Measurements from ENCODE around the gene BLOC1S4.

BLOC1S4 gene

DNA sequence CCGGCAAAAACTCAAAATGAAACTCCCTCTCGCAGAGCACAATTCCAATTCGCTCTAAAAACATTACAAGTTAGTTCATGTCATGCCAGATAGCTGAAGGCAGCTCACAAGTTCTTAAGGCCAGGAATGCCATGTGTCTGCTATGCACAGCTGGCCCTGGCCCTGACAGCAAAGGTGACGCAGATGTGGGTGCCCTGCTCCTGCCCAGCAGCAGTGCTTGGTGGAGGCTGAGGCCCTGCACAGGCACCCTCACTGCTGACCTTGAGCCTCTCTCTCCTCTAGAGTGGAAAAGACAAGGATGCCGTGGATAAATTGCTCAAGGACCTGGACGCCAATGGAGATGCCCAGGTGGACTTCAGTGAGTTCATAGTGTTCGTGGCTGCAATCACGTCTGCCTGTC is 19.4 kb upstream of the BLOC1S4 start:
- Histone ChIP-seq H3K9ac (ENCODE audit: low read length) (no peak overlapping the region), H3K27ac (ENCODE audit: low read depth, low read length) (no peak overlapping the region)

DNA sequence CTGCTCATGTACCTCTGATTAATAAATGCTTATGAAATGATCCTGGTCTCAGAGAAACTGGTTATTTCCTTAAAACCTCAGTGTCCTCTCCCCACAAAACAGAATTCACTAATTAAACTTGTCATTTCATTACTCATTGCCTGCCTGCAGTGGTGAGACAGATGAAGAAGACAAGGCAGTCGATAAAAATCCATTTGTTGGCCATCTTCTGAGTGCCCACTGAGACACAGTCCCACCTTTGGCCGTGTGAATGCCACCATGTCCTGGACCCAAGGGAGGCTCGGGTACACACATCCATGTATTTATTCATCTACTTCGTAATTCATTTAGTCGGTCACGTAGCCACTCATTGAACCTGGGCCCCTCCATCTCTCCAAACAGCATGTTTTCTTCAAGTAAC is 18.8 kb upstream of the BLOC1S4 start:
- no peaks in the 10 kb centered on the region for H3K9me2 ChIP-seq (replicated peaks; ENCODE audit: insufficient read depth, low read length)
- no peak overlapping the region for H3K27ac ChIP-seq (ENCODE audit: low read depth, low read length)
- no peak for TF ChIP-seq EZH2phosphoT487 (conservative IDR thresholded peaks at IDR 0.05; ENCODE audit: low read length)
- TF ChIP-seq, protein P1, sequence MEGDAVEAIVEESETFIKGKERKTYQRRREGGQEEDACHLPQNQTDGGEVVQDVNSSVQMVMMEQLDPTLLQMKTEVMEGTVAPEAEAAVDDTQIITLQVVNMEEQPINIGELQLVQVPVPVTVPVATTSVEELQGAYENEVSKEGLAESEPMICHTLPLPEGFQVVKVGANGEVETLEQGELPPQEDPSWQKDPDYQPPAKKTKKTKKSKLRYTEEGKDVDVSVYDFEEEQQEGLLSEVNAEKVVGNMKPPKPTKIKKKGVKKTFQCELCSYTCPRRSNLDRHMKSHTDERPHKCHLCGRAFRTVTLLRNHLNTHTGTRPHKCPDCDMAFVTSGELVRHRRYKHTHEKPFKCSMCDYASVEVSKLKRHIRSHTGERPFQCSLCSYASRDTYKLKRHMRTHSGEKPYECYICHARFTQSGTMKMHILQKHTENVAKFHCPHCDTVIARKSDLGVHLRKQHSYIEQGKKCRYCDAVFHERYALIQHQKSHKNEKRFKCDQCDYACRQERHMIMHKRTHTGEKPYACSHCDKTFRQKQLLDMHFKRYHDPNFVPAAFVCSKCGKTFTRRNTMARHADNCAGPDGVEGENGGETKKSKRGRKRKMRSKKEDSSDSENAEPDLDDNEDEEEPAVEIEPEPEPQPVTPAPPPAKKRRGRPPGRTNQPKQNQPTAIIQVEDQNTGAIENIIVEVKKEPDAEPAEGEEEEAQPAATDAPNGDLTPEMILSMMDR (IDR thresholded peaks at IDR 0.05; ENCODE audit: insufficient read depth, low read length, poor library complexity, severe bottlenecking), result no peak
- H3K4me3 ChIP-seq (ENCODE audit: insufficient read depth, low read length, poor library complexity, severe bottlenecking), result no peak overlapping the region
- H3K36me3 ChIP-seq (ENCODE audit: low read length), result no peaks in the 10 kb centered on the region
- no peaks in the 10 kb centered on the region for H3K79me2 ChIP-seq (ENCODE audit: insufficient read depth, low read length)
- H4K20me1 ChIP-seq (ENCODE audit: low read depth, low read length), result no peaks in the 10 kb centered on the region
- no peak overlapping the region for H2AFZ ChIP-seq (ENCODE audit: low read depth, low read length, severe bottlenecking)
- no peaks in the 10 kb centered on the region for H3K27me3 ChIP-seq (ENCODE audit: low read length)
- H3K9ac ChIP-seq (ENCODE audit: low read length), result no peak overlapping the region
- no peaks in the 10 kb centered on the region for H3K9me3 ChIP-seq (ENCODE audit: insufficient read depth, low read length)
- H3K4me2 ChIP-seq (ENCODE audit: low read depth, low read length, poor library complexity, severe bottlenecking), result no peak overlapping the region
- no peaks in the 10 kb centered on the region for H3F3A ChIP-seq (ENCODE audit: insufficient read depth)

More for the DNA sequence above, 19.4 kb upstream of the BLOC1S4 start:
- Histone ChIP-seq H3K36me3 (ENCODE audit: low read length) (no peaks in the 10 kb centered on the region), H3F3A (ENCODE audit: insufficient read depth) (no peaks in the 10 kb centered on the region), H3K4me3 (ENCODE audit: insufficient read depth, low read length, poor library complexity, severe bottlenecking) (no peak overlapping the region), H2AFZ (ENCODE audit: low read depth, low read length, severe bottlenecking) (no peak overlapping the region), H4K20me1 (ENCODE audit: low read depth, low read length) (no peaks in the 10 kb centered on the region), H3K79me2 (ENCODE audit: insufficient read depth, low read length) (no peaks in the 10 kb centered on the region), H3K9me2 (replicated peaks; ENCODE audit: insufficient read depth, low read length) (no peaks in the 10 kb centered on the region), H3K9me3 (ENCODE audit: insufficient read depth, low read length) (no peaks in the 10 kb centered on the region), H3K27me3 (ENCODE audit: low read length) (no peaks in the 10 kb centered on the region), H3K4me2 (ENCODE audit: low read depth, low read length, poor library complexity, severe bottlenecking) (no peak overlapping the region)
- no peak for TF ChIP-seq EZH2phosphoT487 (conservative IDR thresholded peaks at IDR 0.05; ENCODE audit: low read length)
- TF ChIP-seq, protein P1 (IDR thresholded peaks at IDR 0.05; ENCODE audit: insufficient read depth, low read length, poor library complexity, severe bottlenecking), result no peak

DNA sequence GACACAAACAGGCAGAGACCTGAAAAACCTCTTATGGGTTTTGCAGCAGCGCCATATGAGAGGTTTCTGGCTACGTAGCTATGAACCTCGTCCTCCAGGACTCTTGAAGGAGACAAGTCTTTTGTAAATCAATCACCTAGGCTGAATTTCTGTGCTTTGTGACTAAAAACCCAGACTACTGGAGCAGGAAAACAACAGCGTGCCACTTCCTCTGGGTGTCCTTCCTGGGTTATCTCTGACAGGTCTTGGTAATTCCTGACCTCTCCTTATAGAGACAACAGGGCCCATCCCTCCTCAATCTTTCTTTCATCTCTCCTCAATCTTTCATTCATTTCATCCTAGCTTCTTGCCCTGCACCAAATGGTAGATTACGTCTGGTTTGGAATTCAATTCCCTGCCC is 16.6 kb upstream of the BLOC1S4 start:
- no peak overlapping the region for H2AFZ ChIP-seq (ENCODE audit: low read depth, low read length, severe bottlenecking)

More for the DNA sequence above, 16.6 kb upstream of the BLOC1S4 start:
- no peaks in the 10 kb centered on the region for H3K27me3 ChIP-seq (ENCODE audit: low read length)
- TF ChIP-seq EZH2phosphoT487 (conservative IDR thresholded peaks at IDR 0.05; ENCODE audit: low read length), result no peak
- TF ChIP-seq, protein P1 (IDR thresholded peaks at IDR 0.05; ENCODE audit: insufficient read depth, low read length, poor library complexity, severe bottlenecking), result no peak
- H4K20me1 ChIP-seq (ENCODE audit: low read depth, low read length), result no peaks in the 10 kb centered on the region
- H3K9me3 ChIP-seq (ENCODE audit: insufficient read depth, low read length), result no peaks in the 10 kb centered on the region
- no peak overlapping the region for H3K9ac ChIP-seq (ENCODE audit: low read length)
- H3K4me2 ChIP-seq (ENCODE audit: low read depth, low read length, poor library complexity, severe bottlenecking), result no peak overlapping the region
- H3K4me3 ChIP-seq (ENCODE audit: insufficient read depth, low read length, poor library complexity, severe bottlenecking), result no peak overlapping the region
- H3K36me3 ChIP-seq (ENCODE audit: low read length), result no peaks in the 10 kb centered on the region
- H3F3A ChIP-seq (ENCODE audit: insufficient read depth), result no peaks in the 10 kb centered on the region
- no peaks in the 10 kb centered on the region for H3K79me2 ChIP-seq (ENCODE audit: insufficient read depth, low read length)
- H3K9me2 ChIP-seq (replicated peaks; ENCODE audit: insufficient read depth, low read length), result no peaks in the 10 kb centered on the region
- no peak overlapping the region for H3K27ac ChIP-seq (ENCODE audit: low read depth, low read length)

Data from SU-DHL-6 (cell line).